Measurements from ENCODE around the gene ORC1.

- TF ChIP-seq CTCF (IDR thresholded peaks at IDR 0.05; ENCODE audit: insufficient read depth, low read length) (no peak), POLR2AphosphoS5 (IDR thresholded peaks at IDR 0.05; ENCODE audit: low read depth) (no peak), REST (IDR thresholded peaks at IDR 0.05; ENCODE audit: insufficient replicate concordance, low read depth) (no peak), SPI1 (IDR thresholded peaks at IDR 0.05; ENCODE audit: borderline replicate concordance, low read depth) (no peak)
These were observed 4.1 kb downstream of the ORC1 start for GRCh38 chr1:52400131-52400530.
